Astrocyte of the spinal cord (primary cell): ENCODE results near the gene AUTS2.

Experiments used
- DNase-seq: peaks from one replicate; pipeline ENCODE4 v3.0.0; 2011; ENCODE audit warnings: low read depth, low spot score
- H3K4me3 ChIP-seq: 2 replicates; pipeline ENCODE4 v1.5.1; 2011; ENCODE audit warnings: low read depth, mild to moderate bottlenecking, low read length, moderate library complexity
- CTCF ChIP-seq: IDR thresholded peaks from 2 replicates; pipeline ENCODE4 v1.5.1; 2012; ENCODE audit warnings: low read depth, mild to moderate bottlenecking, low read length, inconsistent platforms
- in situ Hi-C: cut with HindIII; loops from 2 replicates; pipeline ENCODE4 v1.10.0; 2017; ENCODE audit warnings: low sequenced_read_pairs

The AUTS2 gene

GRCh38 chr7:70036695-70037094, 438.4 kb downstream of the AUTS2 start:
- in situ Hi-C loops, result no loop called here
- DNase-seq, result no peak
- TF ChIP-seq CTCF, result no peak
- H3K4me3 ChIP-seq, result no peak overlapping the region

DNA sequence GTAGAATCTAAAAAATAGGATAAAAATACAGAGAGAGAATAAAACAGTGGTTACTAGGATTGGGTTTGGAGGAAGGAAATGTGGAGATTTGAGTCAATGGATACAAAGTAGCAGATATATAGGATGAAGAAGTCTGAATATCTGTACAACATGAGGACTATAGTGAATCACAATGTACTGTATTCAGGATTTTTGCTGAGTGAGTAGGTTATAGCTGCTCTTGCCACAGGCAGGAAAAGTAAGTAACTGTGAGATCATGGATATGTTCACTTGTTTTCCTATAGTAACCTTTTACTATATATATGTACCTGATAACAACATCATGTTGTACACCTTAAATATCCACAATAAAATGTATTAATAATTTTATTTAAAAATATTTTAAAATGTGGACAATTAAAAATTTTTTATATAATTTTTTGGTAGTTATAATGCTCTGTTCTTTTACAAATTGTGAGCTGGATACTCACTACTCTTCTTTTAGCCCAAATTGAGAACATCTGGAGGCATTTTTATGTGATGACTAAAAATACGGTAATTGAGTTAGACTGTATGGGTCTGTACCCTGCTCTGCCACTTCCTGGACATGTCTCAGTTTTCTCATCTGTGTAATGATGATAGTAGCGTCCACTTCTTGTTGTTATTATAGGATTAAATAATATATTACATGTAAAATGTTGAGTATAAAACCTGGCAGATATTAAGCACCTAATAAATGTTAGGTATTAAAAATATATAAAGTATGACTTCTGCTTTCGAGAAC, 439.1 kb downstream of the AUTS2 start:
- in situ Hi-C loops, result no loop called here
- TF ChIP-seq CTCF, result no peak
- no peak overlapping the region for H3K4me3 ChIP-seq
- DNase-seq, result peak; percentile 34

DNA sequence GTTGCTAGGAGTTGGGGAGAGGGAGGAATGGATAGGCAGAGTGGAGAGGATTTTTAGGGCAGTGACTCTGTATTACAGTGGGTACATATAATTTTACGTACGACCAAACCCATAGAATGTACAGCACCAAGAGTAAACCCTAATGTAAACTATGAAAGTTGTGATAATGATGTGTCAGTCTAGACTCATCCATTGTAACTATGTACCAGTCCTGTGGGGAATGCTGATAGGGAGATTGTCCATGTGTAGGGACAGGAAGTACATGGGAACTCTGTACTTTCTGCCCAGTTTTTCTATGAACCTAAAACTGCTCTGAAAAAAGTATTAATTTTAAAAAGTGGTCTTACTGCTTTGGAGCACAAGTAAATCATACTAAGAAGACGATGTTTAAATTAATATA, 441.8 kb downstream of the AUTS2 start:
- H3K4me3 ChIP-seq, result no peak overlapping the region
- no peak for TF ChIP-seq CTCF
- DNase-seq, result no peak
- in situ Hi-C loops, result no loop called here

- peak; percentile 48 for DNase-seq
- no peak overlapping the region for H3K4me3 ChIP-seq
- in situ Hi-C loops, result no loop called here
- peak; percentile 52 for TF ChIP-seq CTCF
These were observed 442.9 kb downstream of the AUTS2 start for GRCh38 chr7:70040970-70041766.

DNA sequence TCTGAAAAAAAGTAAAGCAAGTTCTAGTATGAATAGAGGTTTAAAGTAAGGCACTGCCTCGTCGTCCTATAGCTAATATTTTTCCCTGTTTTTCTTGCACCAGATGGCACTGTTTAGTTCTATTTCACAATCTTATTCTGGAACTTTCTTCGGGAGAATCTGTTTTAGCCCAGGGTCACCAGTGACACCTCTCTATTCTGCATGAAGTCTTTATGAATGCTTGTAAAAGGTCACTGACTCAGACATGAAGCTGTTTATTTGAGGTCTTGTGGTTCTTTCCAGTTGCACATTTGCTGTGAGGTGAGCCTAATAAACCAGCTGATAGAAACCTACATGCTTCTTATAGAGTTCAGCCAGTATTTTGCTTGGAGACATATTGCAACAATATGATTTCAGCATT, 444.3 kb downstream of the AUTS2 start:
- DNase-seq, result peak; percentile 52
- H3K4me3 ChIP-seq, result no peak overlapping the region
- in situ Hi-C loops, result no loop called here
- peak; percentile 29 for TF ChIP-seq CTCF

DNA sequence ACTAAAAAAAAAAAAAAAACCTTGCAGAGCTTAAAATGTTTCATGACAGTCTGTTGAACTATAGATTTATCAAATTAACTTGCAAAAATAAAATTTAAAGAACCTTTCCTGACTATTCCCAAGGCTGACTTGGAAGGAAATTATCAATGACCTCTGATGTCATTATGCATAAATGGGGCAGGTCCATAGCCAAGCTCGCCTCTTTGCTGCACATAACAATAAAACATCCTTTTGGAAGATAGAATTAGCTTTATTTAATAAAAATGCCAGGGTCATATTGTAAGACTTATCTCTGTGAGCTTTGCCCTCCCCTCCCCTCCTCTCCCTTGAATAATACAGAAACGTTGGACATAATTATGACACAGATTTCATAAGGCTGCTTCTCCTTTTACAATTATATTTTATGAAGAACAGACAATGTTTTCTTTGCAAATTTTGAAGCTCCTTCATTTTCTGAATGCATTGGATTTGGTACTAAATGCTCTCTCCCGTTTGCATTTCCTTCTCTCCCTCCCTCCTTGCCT, 444.8 kb downstream of the AUTS2 start:
- no peak overlapping the region for H3K4me3 ChIP-seq
- in situ Hi-C loops, result no loop called here
- DNase-seq, result no peak
- no peak for TF ChIP-seq CTCF
